Measurements from ENCODE around the gene A2ML1.
A peak's percentile ranks its signal among the peaks of the same experiment; 100 is the strongest.
"Not testable (repeated sequence)": the region's sequence is repeated elsewhere in the genome, so short reads cannot be mapped to it uniquely, and the experiment has no call there.

The A2ML1 gene

DNA sequence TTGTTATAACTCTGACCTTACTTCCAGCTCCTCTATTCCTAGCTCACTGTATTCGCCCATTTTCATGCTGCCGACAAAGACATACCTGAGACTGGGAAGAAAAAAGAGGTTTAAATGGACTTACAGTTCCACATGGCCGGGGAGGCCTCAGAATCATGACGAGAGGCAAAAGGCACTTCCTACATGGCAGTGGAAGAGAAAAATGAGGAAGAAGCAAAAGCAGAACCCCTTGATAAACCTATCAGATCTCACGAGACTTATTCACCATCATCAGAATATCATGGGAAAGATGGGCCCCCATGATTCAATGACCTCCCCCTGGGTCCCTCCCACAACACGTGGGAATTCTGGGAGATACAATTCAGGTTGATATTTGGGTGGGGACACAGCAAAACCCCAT is 77.4 kb downstream of the A2ML1 start:
- H3K36me3 ChIP-seq (replicated peaks; ENCODE audit: low read depth, low read length) = no peaks in the 10 kb centered on the region
- H3K79me2 ChIP-seq (ENCODE audit: low read length) = no peaks in the 10 kb centered on the region
- peaks cover 25% of the 10 kb centered on the region for H3K4me1 ChIP-seq (ENCODE audit: low read length)
- no peak for TF ChIP-seq EZH2phosphoT487 (IDR thresholded peaks at IDR 0.05; ENCODE audit: low read depth)
- no peak overlapping the region for H3K27ac ChIP-seq (ENCODE audit: low read length)
- no peak overlapping the region for H3K4me3 ChIP-seq (ENCODE audit: low read length)
- no peak overlapping the region; the same call in 1 of the 2 replicates for H2AFZ ChIP-seq (ENCODE audit: low read depth, low read length)
- H3K9ac ChIP-seq (ENCODE audit: low read length) = no peak overlapping the region
- 0 out of 2 replicates have a peak, but pooled peaks cover 4% of the 10 kb centered on the region for H3K9me3 ChIP-seq (ENCODE audit: insufficient read depth, low read length)
- H3K27me3 ChIP-seq (ENCODE audit: low read depth, low read length) = 0 out of 2 replicates have a peak, but pooled peaks cover 3% of the 10 kb centered on the region
- H4K20me1 ChIP-seq (ENCODE audit: insufficient read depth, low read length) = no peaks in the 10 kb centered on the region
- H3K4me2 ChIP-seq (ENCODE audit: low read length) = no peak overlapping the region

GRCh38 chr12:8902703-8903102 is 80.3 kb downstream of the A2ML1 start:
- not testable (repeated sequence) for H3K4me3 ChIP-seq (ENCODE audit: low read length); H3K9ac ChIP-seq (ENCODE audit: low read length); H4K20me1 ChIP-seq (ENCODE audit: insufficient read depth, low read length); H2AFZ ChIP-seq (ENCODE audit: low read depth, low read length); H3K27ac ChIP-seq (ENCODE audit: low read length); H3K36me3 ChIP-seq (replicated peaks; ENCODE audit: low read depth, low read length); H3K79me2 ChIP-seq (ENCODE audit: low read length); H3K9me3 ChIP-seq (ENCODE audit: insufficient read depth, low read length); H3K27me3 ChIP-seq (ENCODE audit: low read depth, low read length)
- 0 out of 2 replicates have a peak overlapping the region, but pooled peaks have one; percentile 2 for H3K4me2 ChIP-seq (ENCODE audit: low read length)
- H3K4me1 ChIP-seq (ENCODE audit: low read length) = peaks cover 33% of the 10 kb centered on the region

GRCh38 chr12:8903646-8904045 is 81.2 kb downstream of the A2ML1 start:
- 0 out of 2 replicates have a peak, but pooled peaks cover 4% of the 10 kb centered on the region for H3K9me3 ChIP-seq (ENCODE audit: insufficient read depth, low read length)
- no peak overlapping the region for H3K27ac ChIP-seq (ENCODE audit: low read length)

GRCh38 chr12:8904665-8905064 is 82.2 kb downstream of the A2ML1 start:
- H3K9ac ChIP-seq (ENCODE audit: low read length) = no peak overlapping the region
- no peaks in the 10 kb centered on the region for H3K79me2 ChIP-seq (ENCODE audit: low read length)
- 0 out of 2 replicates have a peak overlapping the region, but pooled peaks have one; percentile 7 for H3K4me3 ChIP-seq (ENCODE audit: low read length)
- H3K27me3 ChIP-seq (ENCODE audit: low read depth, low read length) = no peaks in the 10 kb centered on the region
- no peaks in the 10 kb centered on the region for H4K20me1 ChIP-seq (ENCODE audit: insufficient read depth, low read length)
- H3K27ac ChIP-seq (ENCODE audit: low read length) = no peak overlapping the region
- H3K4me2 ChIP-seq (ENCODE audit: low read length) = peak overlapping the region; percentile 54
- H3K36me3 ChIP-seq (replicated peaks; ENCODE audit: low read depth, low read length) = no peaks in the 10 kb centered on the region
- no peak for TF ChIP-seq EZH2phosphoT487 (IDR thresholded peaks at IDR 0.05; ENCODE audit: low read depth)
- TF ChIP-seq, protein P1, sequence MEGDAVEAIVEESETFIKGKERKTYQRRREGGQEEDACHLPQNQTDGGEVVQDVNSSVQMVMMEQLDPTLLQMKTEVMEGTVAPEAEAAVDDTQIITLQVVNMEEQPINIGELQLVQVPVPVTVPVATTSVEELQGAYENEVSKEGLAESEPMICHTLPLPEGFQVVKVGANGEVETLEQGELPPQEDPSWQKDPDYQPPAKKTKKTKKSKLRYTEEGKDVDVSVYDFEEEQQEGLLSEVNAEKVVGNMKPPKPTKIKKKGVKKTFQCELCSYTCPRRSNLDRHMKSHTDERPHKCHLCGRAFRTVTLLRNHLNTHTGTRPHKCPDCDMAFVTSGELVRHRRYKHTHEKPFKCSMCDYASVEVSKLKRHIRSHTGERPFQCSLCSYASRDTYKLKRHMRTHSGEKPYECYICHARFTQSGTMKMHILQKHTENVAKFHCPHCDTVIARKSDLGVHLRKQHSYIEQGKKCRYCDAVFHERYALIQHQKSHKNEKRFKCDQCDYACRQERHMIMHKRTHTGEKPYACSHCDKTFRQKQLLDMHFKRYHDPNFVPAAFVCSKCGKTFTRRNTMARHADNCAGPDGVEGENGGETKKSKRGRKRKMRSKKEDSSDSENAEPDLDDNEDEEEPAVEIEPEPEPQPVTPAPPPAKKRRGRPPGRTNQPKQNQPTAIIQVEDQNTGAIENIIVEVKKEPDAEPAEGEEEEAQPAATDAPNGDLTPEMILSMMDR (IDR thresholded peaks at IDR 0.05; ENCODE audit: low read depth, low read length) = no peak
- H3K9me3 ChIP-seq (ENCODE audit: insufficient read depth, low read length) = 0 out of 2 replicates have a peak, but pooled peaks cover 4% of the 10 kb centered on the region
- H2AFZ ChIP-seq (ENCODE audit: low read depth, low read length) = no peak overlapping the region
- H3K4me1 ChIP-seq (ENCODE audit: low read length) = peaks cover 33% of the 10 kb centered on the region

More at GRCh38 chr12:8903646-8904045, 81.2 kb downstream of the A2ML1 start:
- no peak overlapping the region for H3K4me3 ChIP-seq (ENCODE audit: low read length)
- no peaks in the 10 kb centered on the region for H3K79me2 ChIP-seq (ENCODE audit: low read length)
- H3K9ac ChIP-seq (ENCODE audit: low read length) = no peak overlapping the region
- H4K20me1 ChIP-seq (ENCODE audit: insufficient read depth, low read length) = no peaks in the 10 kb centered on the region
- H3K4me1 ChIP-seq (ENCODE audit: low read length) = peaks cover 33% of the 10 kb centered on the region
- no peak overlapping the region for H2AFZ ChIP-seq (ENCODE audit: low read depth, low read length)
- H3K4me2 ChIP-seq (ENCODE audit: low read length) = no peak overlapping the region
- H3K27me3 ChIP-seq (ENCODE audit: low read depth, low read length) = no peaks in the 10 kb centered on the region
- TF ChIP-seq EZH2phosphoT487 (IDR thresholded peaks at IDR 0.05; ENCODE audit: low read depth) = no peak
- TF ChIP-seq, protein P1 (IDR thresholded peaks at IDR 0.05; ENCODE audit: low read depth, low read length) = no peak
- H3K36me3 ChIP-seq (replicated peaks; ENCODE audit: low read depth, low read length) = no peaks in the 10 kb centered on the region

DNA sequence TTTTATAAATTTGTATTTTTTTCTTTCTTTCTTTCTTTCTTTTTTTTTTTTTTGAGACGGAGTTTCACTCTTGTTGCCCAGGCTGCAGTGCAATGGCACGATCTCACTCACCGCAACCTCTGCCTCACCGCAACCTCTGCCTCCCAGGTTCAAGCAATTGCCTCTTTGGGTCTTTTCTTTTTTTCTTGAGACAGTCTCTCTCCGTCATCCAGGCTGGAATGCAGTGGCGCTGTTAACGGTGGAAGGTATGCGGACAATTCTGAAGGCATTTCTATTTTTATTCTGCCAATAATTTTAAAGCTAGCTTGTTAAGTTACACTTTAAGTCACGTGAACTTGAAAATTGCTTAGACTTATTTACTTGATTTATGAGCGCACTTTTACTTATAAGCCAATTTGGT is 83.1 kb downstream of the A2ML1 start:
- no peak overlapping the region for H3K9ac ChIP-seq (ENCODE audit: low read length)

More for the DNA sequence above, 83.1 kb downstream of the A2ML1 start:
- H3K27ac ChIP-seq (ENCODE audit: low read length) = no peak overlapping the region
- H3K9me3 ChIP-seq (ENCODE audit: insufficient read depth, low read length) = 0 out of 2 replicates have a peak, but pooled peaks cover 4% of the 10 kb centered on the region
- H3K4me3 ChIP-seq (ENCODE audit: low read length) = no peak overlapping the region
- H3K36me3 ChIP-seq (replicated peaks; ENCODE audit: low read depth, low read length) = no peaks in the 10 kb centered on the region
- no peak overlapping the region for H2AFZ ChIP-seq (ENCODE audit: low read depth, low read length)
- H3K27me3 ChIP-seq (ENCODE audit: low read depth, low read length) = no peaks in the 10 kb centered on the region
- no peak for TF ChIP-seq EZH2phosphoT487 (IDR thresholded peaks at IDR 0.05; ENCODE audit: low read depth)
- TF ChIP-seq, protein P1 (IDR thresholded peaks at IDR 0.05; ENCODE audit: low read depth, low read length) = no peak
- no peaks in the 10 kb centered on the region for H3K79me2 ChIP-seq (ENCODE audit: low read length)
- no peaks in the 10 kb centered on the region for H4K20me1 ChIP-seq (ENCODE audit: insufficient read depth, low read length)
- no peak overlapping the region for H3K4me2 ChIP-seq (ENCODE audit: low read length)
- peaks cover 33% of the 10 kb centered on the region for H3K4me1 ChIP-seq (ENCODE audit: low read length)
